AG09319 (cell line): Measurements from ENCODE around the gene FBXW7.

Experiments used
- DNase-seq: peaks from one replicate; pipeline ENCODE4 v3.0.0-alpha.2; 2010; ENCODE audit warnings: low read depth; ENCODE audit errors: extremely low read depth
- TF ChIP-seq, protein P1 (sequence below): IDR thresholded peaks from 2 replicates; pipeline ENCODE4 v1.5.1; 2011; ENCODE audit warnings: low read depth, mild to moderate bottlenecking, inconsistent platforms, low read length, moderate library complexity

Gene FBXW7

DNA sequence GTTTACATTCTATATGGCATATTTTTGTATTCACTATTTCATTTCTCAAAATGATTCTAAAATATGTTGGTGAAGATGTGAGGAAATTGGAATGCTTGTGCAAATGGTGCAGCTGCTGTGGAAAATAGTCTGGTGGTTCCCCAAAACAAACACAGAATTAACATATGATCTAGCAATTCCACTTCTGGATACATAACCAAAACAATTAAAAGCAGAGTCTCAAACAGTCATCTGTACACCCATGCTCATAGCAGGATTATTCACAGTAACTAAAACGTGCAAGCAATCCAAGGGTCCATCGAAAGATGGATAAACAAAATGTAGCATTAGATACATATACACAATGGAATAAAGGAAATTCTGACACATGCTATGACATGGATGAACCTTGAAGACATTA is 204.8 kb downstream of the FBXW7 start:
- DNase-seq, result no peak

DNA sequence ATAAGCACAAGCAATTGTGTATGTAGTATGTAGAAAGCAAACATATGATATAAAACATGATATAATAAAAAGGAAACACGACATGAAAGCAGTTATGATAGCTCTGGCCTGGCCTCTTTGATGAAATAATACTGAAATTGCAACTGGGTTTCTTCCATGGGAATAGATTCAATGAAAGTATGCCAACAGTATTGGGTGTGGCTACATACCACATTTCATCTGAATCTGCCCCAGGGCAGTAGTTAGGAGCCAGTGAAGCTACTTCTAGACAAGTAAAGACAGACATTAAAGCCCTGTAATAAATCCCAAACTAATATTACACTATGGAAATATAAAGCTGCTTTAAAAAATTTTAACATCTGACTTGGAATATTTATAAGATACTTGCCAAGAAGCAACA is 207.3 kb downstream of the FBXW7 start:
- TF ChIP-seq, protein P1, sequence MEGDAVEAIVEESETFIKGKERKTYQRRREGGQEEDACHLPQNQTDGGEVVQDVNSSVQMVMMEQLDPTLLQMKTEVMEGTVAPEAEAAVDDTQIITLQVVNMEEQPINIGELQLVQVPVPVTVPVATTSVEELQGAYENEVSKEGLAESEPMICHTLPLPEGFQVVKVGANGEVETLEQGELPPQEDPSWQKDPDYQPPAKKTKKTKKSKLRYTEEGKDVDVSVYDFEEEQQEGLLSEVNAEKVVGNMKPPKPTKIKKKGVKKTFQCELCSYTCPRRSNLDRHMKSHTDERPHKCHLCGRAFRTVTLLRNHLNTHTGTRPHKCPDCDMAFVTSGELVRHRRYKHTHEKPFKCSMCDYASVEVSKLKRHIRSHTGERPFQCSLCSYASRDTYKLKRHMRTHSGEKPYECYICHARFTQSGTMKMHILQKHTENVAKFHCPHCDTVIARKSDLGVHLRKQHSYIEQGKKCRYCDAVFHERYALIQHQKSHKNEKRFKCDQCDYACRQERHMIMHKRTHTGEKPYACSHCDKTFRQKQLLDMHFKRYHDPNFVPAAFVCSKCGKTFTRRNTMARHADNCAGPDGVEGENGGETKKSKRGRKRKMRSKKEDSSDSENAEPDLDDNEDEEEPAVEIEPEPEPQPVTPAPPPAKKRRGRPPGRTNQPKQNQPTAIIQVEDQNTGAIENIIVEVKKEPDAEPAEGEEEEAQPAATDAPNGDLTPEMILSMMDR, result no peak
- peak; percentile 15 for DNase-seq

More for the DNA sequence above, 204.8 kb downstream of the FBXW7 start:
- TF ChIP-seq, protein P1, result no peak

DNA sequence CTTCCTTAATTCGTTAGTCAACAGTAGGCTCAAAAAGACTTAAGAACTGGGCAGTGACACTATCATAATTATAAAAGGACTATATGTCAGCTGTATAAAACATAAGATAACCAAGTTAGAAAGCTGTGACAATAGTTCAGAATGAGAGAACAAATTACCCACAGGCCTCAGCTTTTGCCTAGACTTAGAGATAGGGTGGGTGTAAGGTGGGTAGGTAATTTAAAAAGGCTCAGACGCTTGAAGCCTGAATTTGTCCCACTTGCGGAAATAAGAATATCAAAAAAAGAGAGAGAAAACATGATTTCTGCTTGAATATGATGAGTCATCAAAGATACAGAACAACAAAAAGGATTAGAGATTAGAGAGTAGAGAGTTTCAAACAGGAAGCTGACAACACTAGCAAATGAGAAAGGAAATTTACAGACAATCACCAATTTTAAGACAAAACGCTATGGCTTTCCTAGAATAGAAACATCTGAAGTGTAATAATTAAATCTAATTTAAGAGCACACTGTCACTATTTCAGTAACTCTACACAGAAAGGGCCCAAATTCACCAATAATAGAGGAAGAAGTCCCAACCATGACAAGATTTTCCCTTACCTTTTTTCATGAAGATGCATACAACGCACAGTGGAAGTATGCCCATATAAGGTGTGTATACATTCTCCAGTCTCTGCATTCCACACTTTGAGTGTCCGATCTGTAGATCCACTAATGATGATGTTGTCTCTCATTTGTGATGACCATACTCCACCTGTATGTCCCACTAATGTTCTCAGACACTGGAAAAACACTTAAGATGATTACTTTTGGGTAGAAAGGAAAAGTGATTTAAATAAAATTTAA is 208.1 kb downstream of the FBXW7 start:
- TF ChIP-seq, protein P1, result no peak
- no peak for DNase-seq

DNA sequence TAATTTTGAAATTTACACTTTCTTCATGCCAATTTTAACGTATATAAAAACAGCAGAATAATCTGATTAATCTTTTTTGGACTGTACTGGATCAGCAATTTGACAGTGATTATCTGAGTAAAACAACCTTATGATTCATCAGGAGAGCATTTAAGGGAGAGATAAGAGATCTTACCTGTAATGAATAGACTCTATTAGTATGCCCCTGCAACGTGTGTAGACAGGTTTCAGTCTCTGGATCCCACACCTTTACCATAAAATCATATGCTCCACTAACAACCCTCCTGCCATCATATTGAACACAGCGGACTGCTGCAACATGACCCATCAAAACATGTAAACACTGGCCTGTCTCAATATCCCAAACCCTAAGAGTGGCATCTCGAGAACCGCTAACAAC is 210.1 kb downstream of the FBXW7 start:
- TF ChIP-seq, protein P1, result no peak
- no peak for DNase-seq

DNA sequence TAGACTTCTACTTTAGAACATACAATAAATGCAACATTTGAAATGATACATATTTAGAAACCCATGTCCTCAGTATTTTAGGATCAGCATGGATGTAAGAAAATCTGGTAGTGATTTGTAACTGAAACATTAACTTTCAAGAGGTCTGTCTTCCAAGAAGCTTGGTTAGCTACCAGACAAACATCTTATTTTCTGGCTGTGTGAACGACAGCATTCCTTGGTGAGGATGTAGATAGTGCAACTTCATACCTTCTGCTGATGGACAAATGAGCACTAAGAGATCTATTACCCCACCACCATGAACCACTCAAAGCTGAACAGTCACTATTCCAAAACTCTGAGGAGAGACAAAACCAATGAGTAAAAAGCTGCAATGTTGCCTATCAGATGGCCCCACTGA is 212.7 kb downstream of the FBXW7 start:
- TF ChIP-seq, protein P1, result no peak
- no peak for DNase-seq

DNA sequence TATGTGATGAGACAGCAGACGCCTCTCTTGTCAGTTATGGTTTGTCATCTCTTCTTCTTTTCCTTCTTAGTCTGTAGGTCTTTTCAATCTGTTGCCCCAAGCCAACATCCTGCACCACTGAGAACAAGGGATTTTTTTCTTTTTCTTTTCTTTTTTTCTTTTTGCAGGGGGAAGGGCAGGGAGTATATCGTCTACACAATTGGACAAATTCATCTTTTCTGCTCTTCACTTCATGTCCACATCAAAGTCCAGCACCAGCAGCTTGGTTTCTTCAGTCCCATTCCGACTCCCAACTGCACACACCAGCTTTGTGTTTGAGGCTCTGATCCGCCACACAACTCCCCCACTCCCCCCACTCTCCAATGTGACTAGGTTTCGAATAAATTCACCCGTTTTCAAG is 213.2 kb downstream of the FBXW7 start:
- no peak for DNase-seq
- TF ChIP-seq, protein P1, result no peak

DNA sequence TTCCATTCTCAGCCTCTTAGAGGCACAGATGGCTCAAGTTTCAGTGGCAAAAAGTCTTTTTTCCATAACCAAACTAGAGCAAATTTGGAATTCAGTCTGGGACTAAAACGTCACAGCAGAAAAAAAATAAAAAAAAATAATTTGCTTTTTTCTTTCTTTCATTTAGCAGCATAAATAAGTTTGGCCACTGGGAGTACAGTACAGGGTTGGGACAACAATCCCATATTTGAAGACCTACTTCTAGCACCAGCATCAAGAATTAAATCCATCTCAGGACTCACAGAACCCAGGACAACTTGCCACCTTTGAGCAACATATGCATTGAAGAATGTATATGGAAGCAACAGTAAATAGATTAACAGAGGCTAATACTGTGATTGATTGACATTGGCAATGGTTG is 214.0 kb downstream of the FBXW7 start:
- no peak for DNase-seq
- TF ChIP-seq, protein P1, result no peak
